Nephron (organoid): Measurements from ENCODE around the gene HS3ST1.

ENCODE experiments used
- H3K27ac Mint-ChIP-seq, 3 experiments: 2 replicates each; pipeline ENCODE4 v1.8.0; 2020; ENCODE audit warnings: mixed read lengths in 3 of 3, mild to moderate bottlenecking in 2 of 3, moderate library complexity in 1 of 3
- H3K27me3 Mint-ChIP-seq: 2 replicates; pipeline ENCODE4 v1.8.0; 2021; ENCODE audit warnings: low read depth, mild to moderate bottlenecking, moderate library complexity, mixed read lengths
- H3K36me3 Mint-ChIP-seq: 2 replicates; pipeline ENCODE4 v1.8.0; 2020; ENCODE audit warnings: low read depth, mixed read lengths
- H3K4me1 Mint-ChIP-seq: 2 replicates; pipeline ENCODE4 v1.8.0; 2020; ENCODE audit warnings: mixed read lengths
- H3K4me3 Mint-ChIP-seq, 3 experiments: 2 replicates each; pipeline ENCODE4 v1.8.0; 2020; ENCODE audit warnings: mild to moderate bottlenecking in 3 of 3, mixed read lengths in 3 of 3, moderate library complexity in 2 of 3
- H3K9me3 Mint-ChIP-seq: 2 replicates; pipeline ENCODE4 v1.8.0; 2020; ENCODE audit warnings: mixed read lengths
- TF ChIP-seq, protein P1 (sequence below), 3 experiments: fragments of 200-600 bp; sonication (generic); IDR thresholded peaks; one replicate each; pipeline ENCODE4 v1.5.0; 2021; ENCODE audit warnings: antibody characterized with exemption in 3 of 3; ENCODE audit not compliant: unreplicated experiment in 3 of 3

HS3ST1 gene

GRCh38 chr4:11408233-11408967 lies 20.3 kb downstream of the HS3ST1 start:
- H3K4me3 Mint-ChIP-seq: no peak overlapping the region
- H3K36me3 Mint-ChIP-seq: no peaks in the 10 kb centered on the region
- H3K27me3 Mint-ChIP-seq: no peaks in the 10 kb centered on the region
- TF ChIP-seq, protein P1, sequence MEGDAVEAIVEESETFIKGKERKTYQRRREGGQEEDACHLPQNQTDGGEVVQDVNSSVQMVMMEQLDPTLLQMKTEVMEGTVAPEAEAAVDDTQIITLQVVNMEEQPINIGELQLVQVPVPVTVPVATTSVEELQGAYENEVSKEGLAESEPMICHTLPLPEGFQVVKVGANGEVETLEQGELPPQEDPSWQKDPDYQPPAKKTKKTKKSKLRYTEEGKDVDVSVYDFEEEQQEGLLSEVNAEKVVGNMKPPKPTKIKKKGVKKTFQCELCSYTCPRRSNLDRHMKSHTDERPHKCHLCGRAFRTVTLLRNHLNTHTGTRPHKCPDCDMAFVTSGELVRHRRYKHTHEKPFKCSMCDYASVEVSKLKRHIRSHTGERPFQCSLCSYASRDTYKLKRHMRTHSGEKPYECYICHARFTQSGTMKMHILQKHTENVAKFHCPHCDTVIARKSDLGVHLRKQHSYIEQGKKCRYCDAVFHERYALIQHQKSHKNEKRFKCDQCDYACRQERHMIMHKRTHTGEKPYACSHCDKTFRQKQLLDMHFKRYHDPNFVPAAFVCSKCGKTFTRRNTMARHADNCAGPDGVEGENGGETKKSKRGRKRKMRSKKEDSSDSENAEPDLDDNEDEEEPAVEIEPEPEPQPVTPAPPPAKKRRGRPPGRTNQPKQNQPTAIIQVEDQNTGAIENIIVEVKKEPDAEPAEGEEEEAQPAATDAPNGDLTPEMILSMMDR (IDR thresholded peaks at IDR 0.05; ENCODE audit: unreplicated experiment in 3 of 3): no peak
- no peak overlapping the region for H3K27ac Mint-ChIP-seq
- H3K4me1 Mint-ChIP-seq: no peaks in the 10 kb centered on the region
- H3K9me3 Mint-ChIP-seq: no peaks in the 10 kb centered on the region

DNA sequence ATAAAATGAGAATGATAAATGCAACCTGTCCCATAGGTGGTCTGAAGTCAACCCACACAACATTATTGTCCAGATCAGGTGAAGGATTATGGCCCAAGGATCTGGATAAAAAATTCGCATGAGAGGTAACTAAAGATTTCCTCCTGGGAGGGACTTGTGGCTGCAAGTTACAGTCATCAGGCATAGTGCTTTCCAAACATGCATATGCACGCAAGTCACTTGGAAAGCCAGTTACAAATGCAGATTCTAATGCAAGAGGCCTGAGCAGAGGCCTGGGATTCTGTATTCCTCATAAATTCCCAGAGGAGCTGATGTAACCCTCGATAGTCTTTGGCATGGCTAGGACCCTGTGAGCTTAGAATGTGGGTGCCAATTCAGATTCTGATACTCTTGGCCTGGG lies 21.1 kb downstream of the HS3ST1 start:
- no peaks in the 10 kb centered on the region for H3K4me1 Mint-ChIP-seq
- no peaks in the 10 kb centered on the region for H3K27me3 Mint-ChIP-seq
- no peaks in the 10 kb centered on the region for H3K9me3 Mint-ChIP-seq
- no peaks in the 10 kb centered on the region for H3K36me3 Mint-ChIP-seq
- H3K4me3 Mint-ChIP-seq: no peak overlapping the region
- TF ChIP-seq, protein P1 (IDR thresholded peaks at IDR 0.05; ENCODE audit: unreplicated experiment in 3 of 3): no peak
- no peak overlapping the region for H3K27ac Mint-ChIP-seq

- H3K27ac Mint-ChIP-seq: no peak overlapping the region
- no peaks in the 10 kb centered on the region for H3K36me3 Mint-ChIP-seq
- H3K4me1 Mint-ChIP-seq: no peaks in the 10 kb centered on the region
- no peaks in the 10 kb centered on the region for H3K27me3 Mint-ChIP-seq
- TF ChIP-seq, protein P1 (IDR thresholded peaks at IDR 0.05; ENCODE audit: unreplicated experiment in 3 of 3): no peak
- H3K9me3 Mint-ChIP-seq: no peaks in the 10 kb centered on the region
- no peak overlapping the region for H3K4me3 Mint-ChIP-seq
Observed at GRCh38 chr4:11404431-11404830, 24.3 kb downstream of the HS3ST1 start.

DNA sequence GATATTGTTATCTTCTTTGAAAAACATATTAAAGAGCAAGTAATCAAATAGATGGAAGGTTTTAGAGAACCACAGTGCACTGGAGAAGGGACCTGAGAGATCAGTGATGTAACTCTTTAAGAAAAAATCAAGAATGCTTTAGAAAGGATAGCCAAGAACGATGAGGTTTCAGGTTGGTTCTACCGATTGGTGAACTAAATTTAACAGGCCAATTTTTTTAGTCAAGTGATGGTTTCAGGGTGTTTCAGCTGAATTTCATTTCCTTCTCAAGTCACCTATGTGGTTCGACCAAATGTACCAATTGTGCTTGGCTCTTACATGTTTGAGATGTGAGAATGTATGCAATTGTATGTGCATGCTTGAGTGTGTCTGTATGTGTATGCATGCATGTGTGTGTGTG lies 26.5 kb downstream of the HS3ST1 start:
- Mint-ChIP-seq H3K36me3 (no peaks in the 10 kb centered on the region), H3K27me3 (no peaks in the 10 kb centered on the region), H3K4me3 (no peak overlapping the region), H3K4me1 (no peaks in the 10 kb centered on the region), H3K9me3 (no peaks in the 10 kb centered on the region), H3K27ac (no peak overlapping the region)
- TF ChIP-seq, protein P1 (IDR thresholded peaks at IDR 0.05; ENCODE audit: unreplicated experiment in 3 of 3): no peak

GRCh38 chr4:11399461-11399971 lies 29.2 kb downstream of the HS3ST1 start:
- no peaks in the 10 kb centered on the region for H3K36me3 Mint-ChIP-seq
- H3K4me1 Mint-ChIP-seq: no peaks in the 10 kb centered on the region
- H3K9me3 Mint-ChIP-seq: no peaks in the 10 kb centered on the region
- H3K4me3 Mint-ChIP-seq: no peak overlapping the region
- H3K27me3 Mint-ChIP-seq: peaks cover 3% of the 10 kb centered on the region
- TF ChIP-seq, protein P1 (IDR thresholded peaks at IDR 0.05; ENCODE audit: unreplicated experiment in 3 of 3): no peak
- no peak overlapping the region for H3K27ac Mint-ChIP-seq
